ENCODE measurements around the gene CAPS2.
A peak's percentile ranks its signal among the peaks of the same experiment; 100 is the strongest.
"Not testable (repeated sequence)": the region's sequence is repeated elsewhere in the genome, so short reads cannot be mapped to it uniquely, and the experiment has no call there.

DNA sequence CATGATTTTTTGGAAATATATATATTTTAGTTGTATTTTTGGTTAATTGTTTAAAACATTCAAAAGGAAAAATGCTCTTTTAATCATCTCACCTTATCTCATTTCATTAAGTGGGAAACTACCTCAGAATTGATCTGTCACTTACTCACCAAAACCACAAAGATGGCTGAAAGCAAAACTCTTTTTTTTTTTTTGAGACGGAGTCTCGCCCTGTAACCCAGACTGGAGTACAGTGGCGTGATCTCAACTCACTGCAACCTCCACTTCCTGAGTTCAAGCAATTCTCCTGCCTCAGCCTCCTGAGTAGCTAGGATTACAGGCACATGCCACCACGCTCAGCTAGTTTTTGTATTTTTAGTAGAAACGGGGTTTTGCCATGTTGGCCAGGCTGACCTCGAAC lies 16.1 kb upstream of the CAPS2 start:
- TF ChIP-seq, protein P1, sequence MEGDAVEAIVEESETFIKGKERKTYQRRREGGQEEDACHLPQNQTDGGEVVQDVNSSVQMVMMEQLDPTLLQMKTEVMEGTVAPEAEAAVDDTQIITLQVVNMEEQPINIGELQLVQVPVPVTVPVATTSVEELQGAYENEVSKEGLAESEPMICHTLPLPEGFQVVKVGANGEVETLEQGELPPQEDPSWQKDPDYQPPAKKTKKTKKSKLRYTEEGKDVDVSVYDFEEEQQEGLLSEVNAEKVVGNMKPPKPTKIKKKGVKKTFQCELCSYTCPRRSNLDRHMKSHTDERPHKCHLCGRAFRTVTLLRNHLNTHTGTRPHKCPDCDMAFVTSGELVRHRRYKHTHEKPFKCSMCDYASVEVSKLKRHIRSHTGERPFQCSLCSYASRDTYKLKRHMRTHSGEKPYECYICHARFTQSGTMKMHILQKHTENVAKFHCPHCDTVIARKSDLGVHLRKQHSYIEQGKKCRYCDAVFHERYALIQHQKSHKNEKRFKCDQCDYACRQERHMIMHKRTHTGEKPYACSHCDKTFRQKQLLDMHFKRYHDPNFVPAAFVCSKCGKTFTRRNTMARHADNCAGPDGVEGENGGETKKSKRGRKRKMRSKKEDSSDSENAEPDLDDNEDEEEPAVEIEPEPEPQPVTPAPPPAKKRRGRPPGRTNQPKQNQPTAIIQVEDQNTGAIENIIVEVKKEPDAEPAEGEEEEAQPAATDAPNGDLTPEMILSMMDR (IDR thresholded peaks at IDR 0.05 in 2 of 3, conservative IDR thresholded peaks at IDR 0.05 in 1 of 3; ENCODE audit: borderline replicate concordance in 1 of 3, insufficient read depth in 1 of 3, low read depth in 2 of 3, low read length in 2 of 3): not testable (repeated sequence)
- peak; percentile 92 for TF ChIP-seq CBX3 (IDR thresholded peaks at IDR 0.05; ENCODE audit: low read depth)
- TF ChIP-seq ZNF274 (IDR thresholded peaks at IDR 0.05; ENCODE audit: low read depth, low read length); ELF1 (IDR thresholded peaks at IDR 0.05; ENCODE audit: borderline replicate concordance, low read depth): not testable (repeated sequence)
